HG03066 (cell line): ENCODE results near the gene HOXC4.
"Not testable (repeated sequence)": the region's sequence is repeated elsewhere in the genome, so short reads cannot be mapped to it uniquely, and the experiment has no call there.

Experiments
- ATAC-seq: cut with Tn5 transposase; IDR thresholded peaks from one replicate; pipeline ENCODE4 v1.9.1; 2021; ENCODE audit warnings: low read depth; ENCODE audit not compliant: unreplicated experiment

The HOXC4 gene

DNA sequence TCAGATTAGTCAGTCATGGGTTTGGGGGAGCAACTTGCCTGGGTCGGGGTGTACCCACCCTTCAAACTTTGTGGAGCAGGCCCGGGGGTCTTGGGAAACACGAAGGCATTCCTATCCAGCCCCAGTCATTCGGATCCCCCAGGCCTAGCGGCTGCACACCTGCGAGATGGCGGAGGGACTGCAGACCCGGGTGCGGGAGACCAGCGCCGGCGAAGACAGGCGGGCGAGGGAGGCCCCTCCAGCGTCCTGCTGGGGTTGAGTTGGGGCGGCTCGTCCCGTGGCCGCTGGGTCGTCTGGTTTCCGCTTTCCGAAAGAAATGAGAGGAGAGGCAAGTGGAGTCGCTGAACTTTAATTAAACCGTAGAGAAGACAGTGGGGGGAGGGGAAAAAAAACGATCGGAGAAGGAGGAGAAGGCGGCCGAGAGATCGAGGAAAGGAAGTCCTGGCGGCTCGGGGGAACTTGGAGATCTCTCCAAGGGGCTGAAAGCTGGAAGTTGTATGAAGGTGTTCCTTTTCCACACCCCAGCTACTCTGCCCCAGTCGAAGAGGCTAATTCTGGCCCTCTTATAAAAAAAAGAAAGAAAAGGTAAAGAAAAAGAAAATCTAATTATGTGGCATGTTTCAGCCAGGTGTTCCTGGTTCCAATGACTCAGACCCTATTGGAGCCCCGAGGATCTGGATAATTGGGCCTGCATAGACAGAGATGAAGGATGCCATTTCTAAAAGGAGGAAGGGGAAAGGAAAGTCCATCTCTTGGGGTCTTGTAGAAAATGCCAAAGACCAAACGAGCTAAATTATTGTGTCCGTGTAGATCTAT lies 28.2 kb downstream of the HOXC4 start:
- not testable (repeated sequence) for ATAC-seq

DNA sequence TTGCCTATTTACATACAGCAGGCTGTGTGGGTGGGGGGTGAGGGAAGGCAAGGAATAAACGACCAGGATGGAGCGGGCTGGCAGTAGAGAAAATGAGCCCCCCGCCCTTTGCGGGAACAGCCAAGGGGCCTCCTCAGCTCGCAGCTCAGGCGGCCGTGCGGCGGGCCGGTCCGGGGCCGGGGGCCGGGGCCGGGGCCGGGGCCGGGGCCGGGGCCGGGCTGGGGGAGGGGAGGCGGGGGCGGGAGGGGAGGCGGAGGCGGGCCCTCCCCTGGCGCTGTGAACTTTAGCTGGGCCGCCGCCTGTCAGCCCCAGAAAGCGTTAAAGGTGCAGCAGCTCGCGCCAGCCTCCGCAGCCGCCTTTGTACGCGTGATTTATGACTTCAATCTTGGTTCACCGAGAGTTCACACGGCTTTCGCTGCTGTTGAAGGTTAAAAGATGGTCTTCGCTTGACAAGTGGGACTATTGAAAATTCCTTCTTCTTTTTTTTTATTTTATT lies 28.8 kb downstream of the HOXC4 start:
- no peak for ATAC-seq

DNA sequence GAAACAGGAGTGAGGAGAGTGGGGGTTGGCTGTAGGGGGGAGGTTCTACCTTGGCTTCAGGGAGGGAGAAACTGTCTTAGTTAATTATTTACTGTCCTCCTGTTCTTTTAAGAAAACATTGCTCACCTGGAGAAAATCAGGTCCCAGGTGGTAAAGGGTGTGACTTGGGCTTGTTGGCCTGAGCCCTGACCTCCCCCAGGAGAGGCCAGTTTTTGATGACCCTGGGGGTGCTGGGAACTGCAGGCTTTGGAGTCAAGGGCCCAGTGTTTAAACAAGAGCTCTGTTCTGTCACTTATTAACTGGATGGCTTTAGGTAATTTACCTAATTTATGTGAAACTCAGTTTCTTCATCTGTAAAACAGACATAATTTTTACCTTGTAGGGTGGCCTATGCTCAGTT lies 34.4 kb downstream of the HOXC4 start:
- not testable (repeated sequence) for ATAC-seq

DNA sequence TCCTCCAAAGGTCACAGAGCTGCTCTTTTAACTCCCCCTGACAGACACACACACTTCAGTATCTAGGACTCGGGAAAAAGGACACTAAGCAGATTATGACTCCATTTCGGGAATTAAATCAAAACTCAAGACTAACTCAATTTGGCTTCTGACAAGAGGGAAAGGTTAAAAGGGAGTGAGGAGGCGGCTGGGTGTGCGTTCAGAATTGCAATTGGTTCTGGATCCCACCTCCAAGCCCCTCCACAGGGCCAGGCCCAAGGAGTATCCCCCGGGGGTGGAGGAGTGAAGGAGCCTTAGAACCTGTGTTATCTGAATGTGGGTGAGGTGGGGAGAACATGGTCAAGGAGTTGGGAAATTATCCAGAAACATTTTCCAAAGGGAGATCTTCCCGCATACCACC lies 35.8 kb downstream of the HOXC4 start:
- ATAC-seq = not testable (repeated sequence)

DNA sequence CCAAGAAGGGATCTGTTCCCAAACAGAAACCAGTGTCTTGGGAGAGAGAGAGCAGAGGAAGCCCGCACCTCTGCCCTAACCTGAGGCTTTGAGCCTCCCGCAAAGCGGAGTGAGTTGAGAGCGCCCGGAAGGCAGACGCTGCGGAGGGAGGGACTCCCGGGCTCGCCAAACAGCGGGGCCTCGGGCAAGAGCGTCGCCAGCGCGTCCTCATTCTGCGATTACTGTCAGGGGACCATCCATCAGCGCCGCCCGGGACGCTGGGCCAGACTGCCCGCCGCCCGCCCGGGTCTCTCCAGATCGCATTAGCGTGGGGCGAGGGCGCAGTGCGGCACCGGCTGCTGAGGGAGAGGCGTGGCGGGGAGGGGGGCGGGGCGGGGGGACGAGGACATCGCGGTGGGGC lies 36.7 kb downstream of the HOXC4 start:
- ATAC-seq = not testable (repeated sequence)

DNA sequence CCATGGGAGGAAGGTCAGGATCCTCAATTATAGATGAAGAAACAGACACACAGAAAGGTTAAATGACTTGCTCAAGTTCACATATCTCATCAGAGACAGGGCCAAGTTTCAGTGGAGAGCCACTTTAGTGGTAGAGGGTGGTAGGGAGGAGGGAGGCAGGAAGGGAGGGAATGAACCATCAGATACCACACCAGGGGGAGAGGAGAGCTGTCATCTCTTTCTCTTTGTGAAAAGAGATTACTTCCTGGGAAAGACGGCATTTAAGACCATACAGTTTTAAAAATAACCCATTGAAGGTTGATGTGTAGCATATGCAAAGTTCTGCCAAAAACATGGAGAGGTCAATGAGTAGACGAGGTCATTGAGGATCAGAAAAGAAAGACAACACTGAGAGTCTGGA lies 39.3 kb downstream of the HOXC4 start:
- not testable (repeated sequence) for ATAC-seq

DNA sequence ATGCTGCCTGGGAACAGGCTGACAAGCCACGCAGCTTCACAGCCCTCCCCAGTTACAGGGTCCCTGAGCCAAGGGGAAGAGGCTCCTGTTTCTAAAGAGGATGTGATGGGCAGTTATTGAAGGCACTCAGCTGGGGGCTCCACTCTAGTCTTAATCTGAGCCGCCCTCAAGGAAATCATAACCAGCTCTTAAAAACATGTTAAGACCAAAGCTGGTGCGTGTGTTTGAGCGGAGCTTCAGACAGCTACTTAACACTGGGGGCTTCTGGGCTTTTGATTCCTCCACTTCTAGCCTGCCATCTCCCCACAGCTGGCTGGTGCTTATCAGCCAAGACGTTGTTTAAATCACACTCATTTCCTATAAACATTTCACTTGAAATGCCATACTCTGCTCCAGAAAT lies 42.3 kb downstream of the HOXC4 start:
- not testable (repeated sequence) for ATAC-seq

DNA sequence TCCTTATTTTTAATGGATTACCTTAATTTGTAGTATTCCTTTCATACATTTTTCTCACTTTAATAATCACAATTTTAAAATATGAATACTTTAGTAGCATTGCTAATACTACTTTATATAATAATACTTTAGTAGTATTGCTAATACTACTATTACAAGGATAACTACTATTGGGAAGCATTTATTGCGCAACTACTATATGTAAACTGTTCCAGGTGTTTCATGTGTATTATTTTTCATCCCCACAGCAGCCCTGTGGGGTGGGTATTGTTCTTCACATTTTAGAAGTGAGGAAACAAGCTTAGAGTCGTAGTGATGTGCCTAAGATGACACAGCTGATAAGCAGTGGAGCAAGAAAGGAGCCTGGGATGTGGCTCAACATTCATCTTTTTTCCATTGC lies 45.0 kb downstream of the HOXC4 start:
- ATAC-seq = not testable (repeated sequence)

DNA sequence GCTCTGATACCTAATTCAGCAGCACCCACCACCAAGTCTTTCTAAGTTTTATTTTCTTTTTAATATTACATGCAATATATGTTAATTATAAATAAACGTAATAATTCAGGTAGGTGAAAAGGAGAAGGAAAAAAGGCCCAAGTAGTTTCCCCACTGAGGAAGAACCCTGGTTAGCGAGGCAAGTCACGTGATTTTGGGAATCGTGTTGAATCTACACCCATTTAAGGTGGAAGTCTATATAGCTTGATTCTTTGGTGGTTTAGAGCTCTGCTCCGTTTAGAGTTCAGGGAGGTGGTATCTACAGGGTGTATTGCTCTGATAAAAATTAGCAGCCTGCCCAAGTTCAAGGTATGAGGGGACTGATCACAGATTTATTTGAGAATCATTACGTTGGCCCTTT lies 47.0 kb downstream of the HOXC4 start:
- ATAC-seq = not testable (repeated sequence)

DNA sequence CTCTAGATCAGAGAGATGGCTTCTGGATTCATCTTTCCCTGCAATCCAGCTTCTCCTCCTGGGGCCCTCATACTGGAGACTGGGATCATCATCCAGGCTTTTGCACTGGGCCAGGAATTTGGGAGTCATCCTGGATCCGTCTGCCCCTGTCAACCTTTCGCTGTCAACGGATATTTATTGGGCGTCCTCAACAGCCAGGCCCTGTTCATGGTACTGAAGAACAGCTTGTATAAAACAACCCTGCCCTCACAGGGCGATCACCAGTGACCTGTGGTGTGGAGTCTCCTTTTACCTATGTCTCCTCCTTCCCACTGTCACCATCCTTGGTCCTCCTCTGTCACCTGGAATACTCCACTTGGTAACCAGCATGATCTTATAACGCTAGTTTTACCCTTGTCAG lies 48.6 kb downstream of the HOXC4 start:
- not testable (repeated sequence) for ATAC-seq

DNA sequence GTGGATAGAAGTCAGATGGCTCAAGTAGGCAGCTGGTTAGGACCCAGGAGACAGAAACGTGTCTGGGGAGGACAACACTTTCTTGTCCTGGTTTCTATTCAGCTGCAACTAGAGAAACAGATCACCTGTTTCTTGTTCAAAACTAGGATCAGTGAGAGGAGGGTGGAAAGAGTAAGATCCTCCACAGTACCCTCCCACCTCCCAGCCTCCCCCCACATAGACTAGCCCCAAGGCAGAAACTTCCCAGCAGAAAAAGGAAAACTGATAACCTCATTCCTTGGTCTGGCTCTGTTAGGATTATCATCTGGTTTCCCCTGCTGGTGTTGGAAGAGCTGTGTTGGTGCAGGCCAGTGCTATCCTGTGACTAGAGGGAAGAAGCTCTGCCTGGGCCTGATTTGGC lies 50.2 kb downstream of the HOXC4 start:
- not testable (repeated sequence) for ATAC-seq
